Astrocyte of the spinal cord (primary cell): ENCODE data around the gene CLIC1.

Experiments used
- DNase-seq: peaks from one replicate; pipeline ENCODE4 v3.0.0; 2011; ENCODE audit warnings: low read depth, low spot score
- H3K4me3 ChIP-seq: 2 replicates; pipeline ENCODE4 v1.5.1; 2011; ENCODE audit warnings: low read depth, mild to moderate bottlenecking, low read length, moderate library complexity
- CTCF ChIP-seq: IDR thresholded peaks from 2 replicates; pipeline ENCODE4 v1.5.1; 2012; ENCODE audit warnings: low read depth, mild to moderate bottlenecking, low read length, inconsistent platforms
- in situ Hi-C: cut with HindIII; loops from 2 replicates; pipeline ENCODE4 v1.10.0; 2017; ENCODE audit warnings: low sequenced_read_pairs

The CLIC1 gene

GRCh38 chr6:31734247-31734820, 2.0 kb downstream of the CLIC1 start:
- peak overlapping the region; percentile 63 for H3K4me3 ChIP-seq
- no peak for TF ChIP-seq CTCF
- in situ Hi-C loops: no loop called here
- no peak for DNase-seq

DNA sequence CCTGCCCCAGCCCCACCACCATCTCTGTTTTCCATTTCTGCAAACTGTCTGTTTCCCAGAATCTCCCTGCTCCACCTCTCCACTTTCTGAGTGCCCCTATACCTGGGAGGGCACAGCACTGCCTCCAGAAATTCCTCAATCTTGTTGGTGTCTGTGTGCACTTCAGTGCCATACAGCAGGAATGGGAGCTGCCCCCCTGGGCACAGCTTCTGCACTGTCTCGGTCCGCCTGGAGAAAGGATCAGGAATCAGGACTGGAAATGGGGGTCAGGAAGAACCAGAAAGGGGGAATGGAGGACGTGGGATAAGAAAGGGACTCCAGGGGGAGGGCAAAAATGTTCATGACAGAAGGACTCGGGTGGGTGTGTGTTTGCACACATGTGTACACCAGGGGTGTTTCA, 2.6 kb downstream of the CLIC1 start:
- TF ChIP-seq CTCF: no peak
- no peak overlapping the region for H3K4me3 ChIP-seq
- in situ Hi-C loops: no loop called here
- no peak for DNase-seq

GRCh38 chr6:31732029-31732428, 4.3 kb downstream of the CLIC1 start:
- no peak for TF ChIP-seq CTCF
- DNase-seq: no peak
- no peak overlapping the region for H3K4me3 ChIP-seq
- in situ Hi-C loops: no loop called here

GRCh38 chr6:31730631-31731086, 5.7 kb downstream of the CLIC1 start:
- no peak for TF ChIP-seq CTCF
- DNase-seq: no peak
- H3K4me3 ChIP-seq: peak overlapping the region; percentile 65
- in situ Hi-C loops: no loop called here

DNA sequence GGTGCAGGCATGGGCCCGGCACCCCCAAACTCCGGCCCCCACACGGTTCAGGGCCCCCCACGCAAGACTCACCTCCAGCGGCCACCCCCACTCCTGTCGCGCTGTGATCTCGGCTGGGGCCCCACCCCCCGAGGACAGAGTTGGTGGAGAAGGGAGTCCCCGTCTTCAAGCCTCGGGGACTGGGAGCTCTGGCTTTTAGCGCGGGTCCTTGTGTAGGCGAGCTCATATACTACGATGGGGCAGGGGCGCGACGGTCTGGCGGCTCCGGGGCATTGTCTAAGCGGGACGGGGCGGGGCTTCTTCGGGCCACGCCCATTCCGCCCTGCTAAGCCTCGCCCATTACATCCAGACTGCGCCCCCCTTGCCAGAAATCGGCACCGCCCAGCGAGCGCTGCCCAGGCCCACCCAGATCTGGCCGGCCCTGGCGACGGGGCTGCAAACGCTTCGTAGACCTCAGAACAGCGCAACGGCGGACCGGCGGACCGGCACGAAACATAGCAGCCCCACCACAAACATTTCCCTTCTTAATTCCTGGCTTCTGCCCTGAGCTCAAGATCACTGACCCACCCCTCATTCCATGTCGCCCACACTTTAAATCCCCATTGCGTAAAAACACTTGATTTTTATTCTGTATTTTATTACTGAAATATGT, 6.2 kb downstream of the CLIC1 start:
- peak overlapping the region; percentile 65 for H3K4me3 ChIP-seq
- peak; percentile 91 for DNase-seq
- in situ Hi-C loops: no loop called here
- peak; percentile 9 for TF ChIP-seq CTCF

DNA sequence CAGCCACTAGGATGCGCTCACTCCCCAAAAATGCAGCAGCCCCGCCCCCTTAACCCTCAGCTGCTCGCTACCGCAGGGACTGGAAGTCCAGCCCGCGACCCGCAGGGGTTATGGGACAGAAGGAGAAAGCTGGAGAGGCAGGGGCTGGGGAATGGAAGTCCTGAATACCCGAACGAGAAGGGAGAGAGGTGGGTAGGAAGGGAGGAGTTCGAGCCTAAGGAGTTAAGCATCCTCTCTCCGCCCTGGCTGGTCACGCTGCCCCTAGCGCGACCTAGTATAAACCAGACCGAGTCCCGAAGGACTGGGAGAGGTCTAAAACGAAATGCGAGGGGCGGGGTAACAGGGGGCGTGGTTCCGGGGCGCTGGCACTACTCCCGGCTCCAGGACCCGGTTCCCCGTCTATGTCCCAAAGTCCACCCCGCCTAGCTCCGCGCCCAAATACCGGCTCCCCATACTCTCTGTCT, 6.8 kb downstream of the CLIC1 start:
- peak overlapping the region; percentile 65 for H3K4me3 ChIP-seq
- in situ Hi-C loops: no loop called here
- peak; percentile 63 for TF ChIP-seq CTCF
- DNase-seq: peak; percentile 90
